OCI-LY3 (cell line): Measurements from ENCODE around the gene TSC22D1.

Experiments
- CTCF ChIP-seq: fragments of 200-600, 300-600 bp; sonication (generic); IDR thresholded peaks from 2 replicates; pipeline ENCODE4 v1.5.1; 2014; ENCODE audit warnings: antibody characterized with exemption, low read length, low read depth
- EZH2phosphoT487 ChIP-seq: fragments of 200-600 bp; shearing (Covaris generic); IDR thresholded peaks from 2 replicates; pipeline ENCODE4 v1.6.1; 2018; ENCODE audit warnings: antibody characterized with exemption, mixed run types, low read depth

GRCh38 chr13:44439452-44440024, 136.6 kb downstream of the TSC22D1 start:
- TF ChIP-seq CTCF (no peak), EZH2phosphoT487 (no peak)
